ENCODE data around the gene PRKCQ.

DNA sequence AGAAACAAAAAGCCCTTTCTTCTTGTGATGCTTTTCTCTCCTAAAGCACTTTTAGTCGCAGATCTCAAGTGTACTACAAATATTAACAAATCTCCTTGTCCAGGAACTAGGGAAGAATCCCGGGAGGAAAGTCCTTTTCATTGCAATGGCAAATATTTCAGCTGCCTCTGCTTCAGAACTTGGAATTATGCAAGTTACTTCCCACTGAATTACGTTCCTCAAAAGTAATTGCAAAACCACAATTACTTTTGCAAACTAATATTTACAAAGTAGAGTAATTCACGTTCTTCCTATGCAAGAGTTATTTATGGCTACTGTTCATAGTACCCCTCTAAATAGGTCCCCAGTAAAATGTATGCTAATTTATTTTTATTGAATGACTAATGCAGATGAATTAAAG is 14.5 kb downstream of the PRKCQ start:
- TF ChIP-seq, protein P1, sequence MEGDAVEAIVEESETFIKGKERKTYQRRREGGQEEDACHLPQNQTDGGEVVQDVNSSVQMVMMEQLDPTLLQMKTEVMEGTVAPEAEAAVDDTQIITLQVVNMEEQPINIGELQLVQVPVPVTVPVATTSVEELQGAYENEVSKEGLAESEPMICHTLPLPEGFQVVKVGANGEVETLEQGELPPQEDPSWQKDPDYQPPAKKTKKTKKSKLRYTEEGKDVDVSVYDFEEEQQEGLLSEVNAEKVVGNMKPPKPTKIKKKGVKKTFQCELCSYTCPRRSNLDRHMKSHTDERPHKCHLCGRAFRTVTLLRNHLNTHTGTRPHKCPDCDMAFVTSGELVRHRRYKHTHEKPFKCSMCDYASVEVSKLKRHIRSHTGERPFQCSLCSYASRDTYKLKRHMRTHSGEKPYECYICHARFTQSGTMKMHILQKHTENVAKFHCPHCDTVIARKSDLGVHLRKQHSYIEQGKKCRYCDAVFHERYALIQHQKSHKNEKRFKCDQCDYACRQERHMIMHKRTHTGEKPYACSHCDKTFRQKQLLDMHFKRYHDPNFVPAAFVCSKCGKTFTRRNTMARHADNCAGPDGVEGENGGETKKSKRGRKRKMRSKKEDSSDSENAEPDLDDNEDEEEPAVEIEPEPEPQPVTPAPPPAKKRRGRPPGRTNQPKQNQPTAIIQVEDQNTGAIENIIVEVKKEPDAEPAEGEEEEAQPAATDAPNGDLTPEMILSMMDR (IDR thresholded peaks at IDR 0.05; ENCODE audit: insufficient read depth, low read length): no peak
- TF ChIP-seq GABPA (IDR thresholded peaks at IDR 0.05; ENCODE audit: low read depth): no peak

Data from HL-60 (cell line).